ENCODE results near the gene MTCL1.

MTCL1 gene

GRCh38 chr18:8752329-8752728 is 47.0 kb downstream of the MTCL1 start:
- Histone ChIP-seq H4K8ac (ENCODE audit: low read depth, low read length) (no peak overlapping the region), H3K18ac (ENCODE audit: low read length) (no peak overlapping the region), H3K23ac (ENCODE audit: low read length) (no peak overlapping the region), H3K4me2 (ENCODE audit: low read length) (no peak overlapping the region), H3K27ac (ENCODE audit: low read depth, low read length) (no peak overlapping the region), H4K12ac (ENCODE audit: low read depth, low read length) (no peak overlapping the region), H2AK5ac (ENCODE audit: low read length) (no peak overlapping the region), H2BK12ac (ENCODE audit: low read length) (no peak overlapping the region), H2BK5ac (ENCODE audit: low read depth, low read length, poor library complexity) (no peak overlapping the region), H3K4me1 (ENCODE audit: control insufficient read depth in 1 of 2, insufficient read depth in 2 of 2, low read length in 2 of 2) (peaks cover 7 to 10% of the 10 kb centered on the region in 2 experiments), H3K4me3 (ENCODE audit: low read depth, low read length) (no peak overlapping the region), H3K9me3 (ENCODE audit: insufficient read depth, low read depth, low read length) (no peaks in the 10 kb centered on the region), H3K9ac (ENCODE audit: low read length) (no peak overlapping the region), H3K36me3 (ENCODE audit: control insufficient read depth in 1 of 2, insufficient read depth in 2 of 2, low read length in 2 of 2) (peaks cover 0 to 2% of the 10 kb centered on the region in 2 experiments), H3K4ac (ENCODE audit: low read depth, low read length) (no peak overlapping the region), H3K79me2 (ENCODE audit: control insufficient read depth, insufficient read depth, low read length, poor library complexity) (peaks cover 2% of the 10 kb centered on the region), H3K14ac (ENCODE audit: low read length) (no peak overlapping the region), H2AFZ (ENCODE audit: insufficient read depth, low read length, poor library complexity) (no peak overlapping the region), H2BK120ac (ENCODE audit: insufficient read depth, low read length, poor library complexity) (no peak overlapping the region), H3K79me1 (ENCODE audit: low read length) (peaks cover 4% of the 10 kb centered on the region), H4K91ac (ENCODE audit: low read depth, low read length) (no peak overlapping the region), H3K27me3 (ENCODE audit: insufficient read depth, low read length) (no peaks in the 10 kb centered on the region)
- DNase-seq = no peak
- WGBS (ENCODE audit: extremely low coverage, insufficient coverage, insufficient read length) = no CpG with 5 or more reads among the region's 1 CpG

GRCh38 chr18:8754995-8755960 is 49.9 kb downstream of the MTCL1 start:
- H2BK120ac ChIP-seq (ENCODE audit: insufficient read depth, low read length, poor library complexity) = no peak overlapping the region
- no peaks in the 10 kb centered on the region for H3K79me1 ChIP-seq (ENCODE audit: low read length)
- no peak overlapping the region for H3K4ac ChIP-seq (ENCODE audit: low read depth, low read length)
- peaks cover 3% of the 10 kb centered on the region in 2 experiments for H3K4me1 ChIP-seq (ENCODE audit: control insufficient read depth in 1 of 2, insufficient read depth in 2 of 2, low read length in 2 of 2)
- no peak overlapping the region for H4K8ac ChIP-seq (ENCODE audit: low read depth, low read length)
- H3K79me2 ChIP-seq (ENCODE audit: control insufficient read depth, insufficient read depth, low read length, poor library complexity) = no peaks in the 10 kb centered on the region
- peaks cover 0 to 2% of the 10 kb centered on the region in 2 experiments for H3K36me3 ChIP-seq (ENCODE audit: control insufficient read depth in 1 of 2, insufficient read depth in 2 of 2, low read length in 2 of 2)
- no peak overlapping the region for H4K91ac ChIP-seq (ENCODE audit: low read depth, low read length)
- no CpG with 5 or more reads among the region's 20 CpGs for WGBS (ENCODE audit: extremely low coverage, insufficient coverage, insufficient read length)
- H3K9ac ChIP-seq (ENCODE audit: low read length) = no peak overlapping the region
- DNase-seq = peak in 1 of 2 donors; percentile 37
- no peak overlapping the region for H2AFZ ChIP-seq (ENCODE audit: insufficient read depth, low read length, poor library complexity)
- H3K9me3 ChIP-seq (ENCODE audit: insufficient read depth, low read depth, low read length) = no peaks in the 10 kb centered on the region
- no peaks in the 10 kb centered on the region for H3K27me3 ChIP-seq (ENCODE audit: insufficient read depth, low read length)
- H3K18ac ChIP-seq (ENCODE audit: low read length) = no peak overlapping the region
- no peak overlapping the region for H2AK5ac ChIP-seq (ENCODE audit: low read length)
- H3K27ac ChIP-seq (ENCODE audit: low read depth, low read length) = no peak overlapping the region
- no peak overlapping the region for H3K23ac ChIP-seq (ENCODE audit: low read length)
- H4K12ac ChIP-seq (ENCODE audit: low read depth, low read length) = no peak overlapping the region
- no peak overlapping the region for H3K4me3 ChIP-seq (ENCODE audit: low read depth, low read length)
- no peak overlapping the region for H3K14ac ChIP-seq (ENCODE audit: low read length)
- H2BK12ac ChIP-seq (ENCODE audit: low read length) = no peak overlapping the region
- H2BK5ac ChIP-seq (ENCODE audit: low read depth, low read length, poor library complexity) = no peak overlapping the region
- no peak overlapping the region for H3K4me2 ChIP-seq (ENCODE audit: low read length)

- H2AK5ac ChIP-seq (ENCODE audit: low read length) = no peak overlapping the region
- no peak overlapping the region for H3K27ac ChIP-seq (ENCODE audit: low read depth, low read length)
- H3K14ac ChIP-seq (ENCODE audit: low read length) = no peak overlapping the region
- no peaks in the 10 kb centered on the region for H3K79me1 ChIP-seq (ENCODE audit: low read length)
- H3K9ac ChIP-seq (ENCODE audit: low read length) = no peak overlapping the region
- H3K4me3 ChIP-seq (ENCODE audit: low read depth, low read length) = no peak overlapping the region
- H3K27me3 ChIP-seq (ENCODE audit: insufficient read depth, low read length) = no peaks in the 10 kb centered on the region
- no peak overlapping the region for H4K91ac ChIP-seq (ENCODE audit: low read depth, low read length)
- no CpG with 5 or more reads among the region's 2 CpGs for WGBS (ENCODE audit: extremely low coverage, insufficient coverage, insufficient read length)
- H3K4ac ChIP-seq (ENCODE audit: low read depth, low read length) = no peak overlapping the region
- H2BK12ac ChIP-seq (ENCODE audit: low read length) = no peak overlapping the region
- H2BK5ac ChIP-seq (ENCODE audit: low read depth, low read length, poor library complexity) = no peak overlapping the region
- no peaks in the 10 kb centered on the region for H3K79me2 ChIP-seq (ENCODE audit: control insufficient read depth, insufficient read depth, low read length, poor library complexity)
- H3K36me3 ChIP-seq (ENCODE audit: control insufficient read depth in 1 of 2, insufficient read depth in 2 of 2, low read length in 2 of 2) = peaks cover 0 to 2% of the 10 kb centered on the region in 2 experiments
- no peaks in the 10 kb centered on the region for H3K9me3 ChIP-seq (ENCODE audit: insufficient read depth, low read depth, low read length)
- no peak overlapping the region for H3K18ac ChIP-seq (ENCODE audit: low read length)
- H2BK120ac ChIP-seq (ENCODE audit: insufficient read depth, low read length, poor library complexity) = no peak overlapping the region
- no peak overlapping the region for H4K12ac ChIP-seq (ENCODE audit: low read depth, low read length)
- no peak overlapping the region for H4K8ac ChIP-seq (ENCODE audit: low read depth, low read length)
- H2AFZ ChIP-seq (ENCODE audit: insufficient read depth, low read length, poor library complexity) = no peak overlapping the region
- H3K4me2 ChIP-seq (ENCODE audit: low read length) = no peak overlapping the region
- DNase-seq = no peak
- H3K4me1 ChIP-seq (ENCODE audit: control insufficient read depth in 1 of 2, insufficient read depth in 2 of 2, low read length in 2 of 2) = no peaks in the 10 kb centered on the region
- no peak overlapping the region for H3K23ac ChIP-seq (ENCODE audit: low read length)
Measured at GRCh38 chr18:8756571-8756970, 51.2 kb downstream of the MTCL1 start.

- Histone ChIP-seq H3K23ac (ENCODE audit: low read length) (no peak overlapping the region), H2AFZ (ENCODE audit: insufficient read depth, low read length, poor library complexity) (no peak overlapping the region), H3K36me3 (ENCODE audit: control insufficient read depth in 1 of 2, insufficient read depth in 2 of 2, low read length in 2 of 2) (peaks cover 0 to 3% of the 10 kb centered on the region in 2 experiments), H2BK12ac (ENCODE audit: low read length) (no peak overlapping the region), H2BK120ac (ENCODE audit: insufficient read depth, low read length, poor library complexity) (no peak overlapping the region), H3K4me2 (ENCODE audit: low read length) (no peak overlapping the region), H3K79me2 (ENCODE audit: control insufficient read depth, insufficient read depth, low read length, poor library complexity) (no peaks in the 10 kb centered on the region), H3K14ac (ENCODE audit: low read length) (no peak overlapping the region), H3K9me3 (ENCODE audit: insufficient read depth, low read depth, low read length) (peaks cover 4% of the 10 kb centered on the region), H3K4ac (ENCODE audit: low read depth, low read length) (no peak overlapping the region), H3K27ac (ENCODE audit: low read depth, low read length) (no peak overlapping the region), H4K8ac (ENCODE audit: low read depth, low read length) (no peak overlapping the region), H2AK5ac (ENCODE audit: low read length) (no peak overlapping the region), H3K4me1 (ENCODE audit: control insufficient read depth in 1 of 2, insufficient read depth in 2 of 2, low read length in 2 of 2) (no peaks in the 10 kb centered on the region), H3K79me1 (ENCODE audit: low read length) (no peaks in the 10 kb centered on the region), H4K12ac (ENCODE audit: low read depth, low read length) (no peak overlapping the region), H3K27me3 (ENCODE audit: insufficient read depth, low read length) (no peaks in the 10 kb centered on the region), H2BK5ac (ENCODE audit: low read depth, low read length, poor library complexity) (no peak overlapping the region), H3K18ac (ENCODE audit: low read length) (no peak overlapping the region), H3K9ac (ENCODE audit: low read length) (no peak overlapping the region), H4K91ac (ENCODE audit: low read depth, low read length) (no peak overlapping the region), H3K4me3 (ENCODE audit: low read depth, low read length) (no peak overlapping the region)
- WGBS (ENCODE audit: extremely low coverage, insufficient coverage, insufficient read length) = no CpG with 5 or more reads among the region's 7 CpGs
- DNase-seq = no peak
Measured at GRCh38 chr18:8757396-8757997, 52.1 kb downstream of the MTCL1 start.

Data from trophoblast cell (in vitro differentiated cells and primary cell).